CD1c-positive myeloid dendritic cell (primary cell): ENCODE data around the gene PIM2.

Experiments
- DNase-seq: peaks from one replicate; pipeline ENCODE4 v3.0.0-alpha.2; 2016; ENCODE audit errors: extremely low spot score

The PIM2 gene

DNA sequence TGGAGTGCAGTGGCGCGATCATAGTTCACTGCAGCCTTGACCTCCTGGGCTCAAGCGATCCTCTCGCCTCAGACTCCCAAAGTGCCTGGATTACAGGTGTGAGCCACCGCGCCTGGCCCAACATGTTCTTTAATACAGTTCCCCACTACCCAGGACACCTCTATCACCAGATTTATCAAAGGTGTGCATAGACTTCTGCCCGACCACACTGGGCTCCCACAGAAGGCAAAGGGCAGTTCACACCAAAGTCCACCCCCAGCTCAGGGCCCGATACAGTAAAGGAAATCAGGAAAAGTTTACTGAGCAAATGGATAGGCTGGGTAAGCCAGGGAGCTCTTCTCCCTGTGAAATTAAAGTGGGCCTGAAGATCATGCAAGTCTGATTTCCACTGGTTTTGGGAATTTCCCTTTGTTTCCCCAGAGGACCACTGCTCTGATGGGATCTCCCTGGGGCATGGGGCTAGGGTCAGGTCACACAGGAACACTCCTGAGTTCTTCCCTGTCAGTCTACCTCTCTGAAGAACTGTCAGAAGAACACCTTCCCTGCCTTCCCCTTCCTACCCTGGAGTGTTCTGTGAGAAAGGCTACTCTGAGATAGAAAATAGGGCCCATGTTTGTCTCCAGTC lies 17.7 kb upstream of the PIM2 start:
- DNase-seq: no peak

DNA sequence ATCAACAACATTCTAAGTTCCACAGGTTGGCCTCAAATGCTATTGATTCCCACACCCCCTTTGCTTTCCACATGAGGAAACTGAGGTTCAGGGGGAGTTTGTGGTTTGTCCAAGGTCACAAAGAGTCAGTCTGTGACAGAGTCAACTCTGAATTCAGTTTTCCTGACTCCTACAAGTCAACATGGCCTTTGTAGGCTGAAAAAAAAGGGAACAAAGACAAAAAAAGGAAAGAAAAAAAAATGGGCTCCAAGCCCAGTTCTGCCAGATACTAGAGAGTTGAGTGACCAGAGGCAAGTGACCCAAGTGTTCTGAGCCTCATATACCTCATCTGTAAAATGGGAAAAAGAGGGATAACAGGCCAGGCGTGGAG lies 16.5 kb upstream of the PIM2 start:
- peak; percentile 44 for DNase-seq

DNA sequence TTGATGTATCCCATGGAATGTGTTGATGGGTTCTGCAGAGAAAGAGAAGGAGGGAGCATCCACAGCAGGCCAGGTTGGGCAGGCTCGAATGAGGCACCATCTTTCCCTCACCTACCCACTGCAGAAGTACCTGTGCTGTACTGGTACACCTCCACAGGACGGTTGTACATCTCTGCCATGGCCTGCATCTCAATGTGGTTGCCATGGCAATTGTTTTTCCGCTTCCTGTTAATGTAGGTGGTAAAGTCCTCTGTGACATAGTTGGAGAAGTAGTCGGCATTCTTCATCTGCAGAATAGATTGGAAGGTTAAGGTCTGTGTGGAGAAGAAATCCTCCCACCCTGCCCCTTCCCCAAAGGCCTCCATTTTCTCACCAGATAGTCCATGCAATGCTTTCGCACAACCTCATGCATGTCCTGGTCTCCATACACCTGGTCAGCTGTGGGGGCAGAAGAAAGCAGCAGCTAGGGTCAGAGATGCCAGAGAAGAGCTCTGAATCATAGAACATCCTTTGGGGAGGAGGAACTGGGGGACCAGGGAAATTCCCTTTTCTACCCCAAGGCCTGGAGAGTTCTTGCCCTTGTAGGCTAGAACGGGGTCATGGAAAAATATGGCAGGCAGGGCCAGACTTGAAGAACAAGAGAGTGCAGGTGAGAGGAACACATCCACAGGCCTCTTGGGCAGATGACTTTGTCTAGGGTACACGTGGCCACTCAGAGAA lies 15.9 kb upstream of the PIM2 start:
- peak; percentile 28 for DNase-seq

DNA sequence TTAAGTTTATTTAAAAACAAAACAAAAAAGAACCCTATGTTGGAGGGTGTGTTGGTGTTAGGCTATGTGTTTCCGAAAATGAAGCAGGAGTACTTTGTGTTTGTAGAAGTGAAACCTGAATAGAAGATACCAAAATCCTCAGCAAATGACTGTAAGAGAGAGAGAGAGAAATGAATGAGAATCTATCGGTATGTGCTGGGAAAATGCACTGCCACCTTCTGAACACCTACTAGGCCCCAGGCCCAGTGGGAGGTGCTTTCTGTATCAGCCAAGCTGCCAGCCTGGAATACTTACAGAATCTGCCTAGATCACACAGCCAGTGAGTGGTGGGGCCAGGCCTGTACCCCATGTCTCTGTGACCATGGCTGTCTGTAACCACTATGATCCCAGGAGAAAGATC lies 14.9 kb upstream of the PIM2 start:
- no peak for DNase-seq

DNA sequence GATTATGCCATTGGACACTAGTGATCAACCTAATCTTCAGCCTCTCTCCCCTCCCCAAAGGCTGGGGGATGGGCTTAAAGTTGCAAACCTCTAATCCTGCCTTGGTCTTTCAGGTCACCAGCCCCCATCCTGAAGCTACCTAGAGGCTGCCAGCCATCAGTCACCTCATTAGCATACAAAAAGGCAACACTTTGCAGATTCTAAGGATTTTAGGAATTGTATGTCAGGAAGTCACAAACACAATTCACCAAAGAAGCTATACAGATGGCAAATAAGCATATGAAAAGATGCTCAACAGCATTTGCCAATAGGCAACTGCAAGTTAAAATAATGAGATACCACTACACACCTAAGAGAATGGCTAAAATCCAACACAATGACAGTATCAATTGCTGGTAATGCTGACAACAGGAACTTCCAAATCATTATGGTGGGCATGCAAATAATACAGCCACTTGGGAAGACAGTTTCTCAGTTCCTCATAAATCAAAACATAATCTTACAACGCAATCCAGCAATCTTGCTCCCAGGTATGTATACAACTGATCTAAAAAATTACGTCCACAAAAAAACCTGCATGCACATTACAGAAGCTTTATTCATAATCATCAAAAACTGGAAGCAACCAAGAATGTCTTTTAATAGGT lies 9.0 kb upstream of the PIM2 start:
- no peak for DNase-seq

DNA sequence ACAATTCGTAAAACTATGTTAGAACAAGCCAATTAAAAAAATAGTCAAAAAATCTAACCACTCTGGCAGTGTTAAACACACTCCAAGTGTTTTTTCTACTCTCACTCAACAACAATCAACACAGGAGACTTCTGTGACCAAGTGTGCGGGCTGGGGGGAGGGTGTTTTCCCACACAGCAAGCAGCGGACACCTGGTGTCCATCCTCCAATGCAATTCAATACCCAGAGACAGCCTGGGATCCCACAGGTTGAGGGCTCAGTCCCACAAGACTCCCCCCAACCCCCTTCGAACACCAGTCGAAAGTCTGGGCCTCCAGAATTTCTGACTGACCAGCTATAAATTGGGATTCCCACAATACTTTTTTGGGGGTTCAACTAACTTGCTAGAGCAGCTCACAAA lies 8.3 kb upstream of the PIM2 start:
- DNase-seq: no peak

DNA sequence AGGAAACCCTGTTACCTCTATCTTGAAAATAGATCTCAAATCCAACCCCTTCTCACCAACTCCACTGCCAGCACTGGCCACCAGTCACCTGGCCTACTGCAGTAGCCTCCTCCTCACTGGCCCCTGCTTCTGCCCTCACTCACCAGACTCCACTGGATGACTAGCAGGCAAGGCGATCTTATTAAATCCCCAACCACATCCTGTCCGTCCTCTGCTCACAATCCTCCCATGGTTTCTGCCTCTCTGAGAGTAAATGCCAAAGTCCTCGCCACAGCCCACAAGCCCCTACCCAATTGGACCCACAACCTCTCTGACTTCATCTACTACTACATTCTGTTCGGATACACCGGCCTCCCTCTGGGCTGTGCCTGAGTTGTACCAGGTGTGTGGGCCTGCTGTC lies 5.4 kb upstream of the PIM2 start:
- no peak for DNase-seq

DNA sequence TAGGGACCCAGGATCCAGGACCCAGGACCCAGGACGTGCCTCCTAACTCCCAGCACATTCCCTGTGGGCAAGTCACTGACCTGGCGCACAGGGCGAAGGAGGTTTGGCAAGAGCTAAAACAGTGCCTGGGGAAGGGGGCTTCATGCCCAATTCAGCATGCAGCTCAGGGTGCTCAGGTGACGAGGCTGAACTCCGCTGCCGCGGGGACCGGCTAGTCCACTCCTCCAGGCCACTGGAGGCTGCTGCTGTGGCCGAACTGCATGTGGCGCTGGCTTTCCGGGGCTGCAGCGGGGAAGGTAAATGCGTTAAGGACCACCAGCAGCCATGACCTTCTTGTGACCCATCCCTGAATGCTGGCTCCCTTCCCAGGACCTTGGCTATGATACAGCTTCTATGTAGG lies 4.9 kb upstream of the PIM2 start:
- DNase-seq: no peak

DNA sequence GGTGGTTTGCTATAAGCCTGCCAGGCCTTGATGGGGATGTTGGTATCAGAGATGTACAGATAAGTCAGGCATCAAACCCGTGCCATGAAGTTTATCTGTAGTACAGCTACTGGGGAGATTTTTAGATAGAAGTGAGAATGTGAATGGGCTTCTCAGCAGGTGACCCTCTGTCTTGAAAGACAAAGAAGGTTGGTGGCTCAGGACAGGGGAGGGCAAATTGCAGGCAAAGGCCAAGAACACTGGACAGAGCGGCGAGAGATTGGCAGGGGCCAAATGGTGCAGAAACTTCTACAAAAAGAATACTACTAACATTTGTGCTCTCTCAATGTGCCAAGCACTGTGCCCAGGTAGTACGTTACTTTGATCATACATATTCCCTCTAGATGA lies 1.9 kb upstream of the PIM2 start:
- DNase-seq: no peak

DNA sequence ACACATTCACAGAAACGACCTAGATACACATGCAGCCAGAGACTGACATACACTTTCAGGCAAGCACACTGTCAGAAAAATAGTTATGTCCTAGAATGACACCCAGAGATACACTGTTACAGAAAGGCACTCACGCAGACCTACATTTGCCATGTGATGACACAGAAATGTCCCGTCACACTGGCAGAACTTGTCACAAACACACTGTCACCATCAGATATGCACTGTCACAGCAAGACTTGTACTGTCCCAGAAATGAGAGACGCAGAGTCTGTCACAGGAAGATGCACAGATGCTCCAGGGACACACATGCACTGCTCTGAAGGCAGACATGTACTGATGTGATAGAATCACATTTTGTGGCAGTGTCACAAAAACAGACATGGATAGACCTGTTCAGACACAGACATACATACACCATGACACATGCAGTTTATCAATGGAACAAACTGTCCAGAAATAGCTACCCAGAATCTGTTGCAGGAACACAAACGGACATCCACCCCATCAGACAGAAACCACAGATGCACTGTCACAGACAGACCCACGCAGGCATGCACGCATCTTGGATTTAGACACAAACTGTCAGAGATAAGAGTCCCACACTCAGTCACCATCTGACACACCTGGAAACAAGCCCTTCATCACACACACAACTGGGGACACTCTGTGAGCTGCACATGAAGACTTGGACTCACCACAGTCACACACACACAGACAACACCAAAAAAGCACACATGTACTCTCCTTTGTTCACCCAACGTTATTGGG lies 1.3 kb upstream of the PIM2 start:
- no peak for DNase-seq

DNA sequence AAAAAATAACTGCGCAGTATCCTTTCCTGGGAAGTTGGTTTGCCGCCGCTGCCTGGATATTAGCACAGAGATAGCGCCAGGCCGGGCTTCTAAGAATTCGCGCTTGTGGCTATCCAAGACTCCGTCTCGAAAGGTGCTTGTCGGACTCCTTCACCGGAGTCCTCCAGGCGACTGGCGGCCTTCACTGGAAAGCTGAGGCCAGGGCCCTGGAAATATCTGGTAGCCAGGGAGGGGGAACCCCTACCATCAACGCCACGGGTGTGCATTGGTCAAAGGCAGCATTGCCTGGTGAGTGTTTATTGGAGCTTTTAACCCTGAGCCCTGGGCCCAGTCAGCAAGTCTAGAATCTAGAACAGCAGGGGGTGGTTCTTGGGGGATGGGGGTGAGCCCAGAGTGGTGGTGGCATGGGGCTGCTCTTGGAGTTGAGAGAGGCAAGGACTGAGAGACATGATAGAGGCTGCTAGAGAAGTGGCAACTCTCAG lies 577 bp upstream of the PIM2 start:
- no peak for DNase-seq

DNA sequence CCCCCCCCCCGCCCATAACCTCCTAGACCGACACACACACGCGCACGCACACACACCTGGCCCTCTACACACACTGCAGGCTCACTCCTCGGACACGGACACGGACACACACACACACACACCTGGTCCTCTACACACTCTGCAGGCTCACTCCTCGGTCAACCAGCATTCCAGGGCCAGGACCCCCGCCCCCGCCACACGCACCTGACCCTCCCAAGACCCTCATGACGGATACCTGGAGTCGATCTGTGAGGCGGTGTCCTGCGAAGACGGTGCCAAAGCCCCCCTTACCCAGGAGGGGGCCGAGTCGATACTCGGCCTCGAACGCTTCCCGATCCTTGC lies 552 bp downstream of the PIM2 start:
- no peak for DNase-seq

DNA sequence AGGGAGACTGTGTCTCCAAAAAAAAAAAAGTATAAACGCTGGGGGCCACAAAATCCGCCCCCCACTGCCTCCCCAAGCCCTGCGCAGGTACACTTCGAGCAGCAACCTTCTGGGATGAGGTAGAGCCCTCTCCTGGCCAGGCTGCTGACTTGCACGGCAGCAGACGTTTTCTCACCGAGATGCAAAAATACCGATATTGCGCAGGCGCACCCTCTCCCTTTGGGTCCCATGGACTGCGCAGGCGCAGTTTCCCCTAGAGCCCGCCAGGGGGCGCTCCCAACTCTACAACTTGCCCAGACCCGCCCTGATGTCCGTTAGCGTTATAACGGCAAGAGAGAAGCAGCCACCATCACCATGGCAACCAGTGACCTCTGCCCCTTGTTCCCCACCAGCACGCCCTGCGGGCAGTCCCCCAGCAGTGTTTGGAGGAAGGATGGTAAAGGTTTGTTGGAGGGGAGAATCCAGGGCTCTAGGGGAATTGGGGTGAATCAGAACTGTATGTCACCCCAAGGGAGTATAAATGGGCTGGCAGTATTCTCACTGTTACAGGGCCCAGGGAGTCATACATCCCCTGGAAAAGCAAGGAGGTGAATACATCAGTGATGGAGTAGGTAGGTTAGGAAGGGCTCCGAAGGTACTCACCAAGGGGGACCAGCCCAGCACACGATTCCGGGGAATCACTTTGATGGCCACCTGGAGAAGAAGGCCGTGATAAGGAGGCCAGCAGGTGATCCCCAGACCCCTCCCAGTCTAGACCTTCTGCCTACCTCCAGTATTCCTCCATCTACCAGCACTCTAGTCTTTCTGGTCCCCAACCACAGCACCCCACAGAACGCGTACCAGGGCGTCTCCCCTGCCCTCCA lies 1.5 kb downstream of the PIM2 start:
- DNase-seq: peak; percentile 94

DNA sequence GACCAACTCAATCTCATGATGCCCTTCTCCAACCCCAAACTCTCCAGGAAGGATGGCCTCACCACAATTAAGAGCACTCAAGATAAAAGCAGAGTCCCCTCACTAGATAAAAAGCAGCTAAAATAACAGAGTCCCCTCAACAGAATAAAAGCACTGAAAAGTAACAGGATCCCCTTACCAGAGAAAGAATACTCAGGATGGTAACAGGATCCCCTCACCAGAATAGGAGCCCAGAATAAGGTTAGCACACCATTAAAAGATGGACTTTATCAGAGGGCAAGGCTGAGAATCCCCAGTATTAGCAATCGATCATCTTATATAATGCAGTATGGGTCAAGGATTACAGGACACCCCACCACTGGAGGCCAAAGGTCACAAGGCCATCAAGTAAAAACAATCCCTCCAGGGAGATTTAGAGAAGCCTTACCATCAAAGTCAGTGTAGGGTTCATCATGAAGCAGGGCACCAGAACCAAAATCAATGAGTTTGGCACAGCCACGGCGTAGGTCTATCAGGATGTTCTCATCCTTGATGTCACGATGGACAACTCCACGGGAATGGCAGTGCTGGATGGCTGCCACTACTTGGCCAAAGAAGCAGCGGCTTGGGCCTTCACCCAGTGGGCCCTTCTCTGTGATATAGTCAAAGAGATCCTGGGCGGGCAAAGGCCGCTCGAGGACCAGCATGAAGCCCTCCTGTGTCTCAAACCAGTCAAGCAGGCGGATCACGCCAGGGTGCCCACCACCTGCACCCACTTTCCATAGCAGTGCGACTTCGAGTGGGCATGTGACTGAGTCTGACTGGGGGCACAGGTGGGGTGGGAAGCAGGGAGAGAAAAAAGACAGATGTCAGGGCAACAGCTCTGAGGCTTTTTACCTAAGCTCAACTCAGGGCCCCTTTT lies 4.0 kb downstream of the PIM2 start:
- DNase-seq: no peak

DNA sequence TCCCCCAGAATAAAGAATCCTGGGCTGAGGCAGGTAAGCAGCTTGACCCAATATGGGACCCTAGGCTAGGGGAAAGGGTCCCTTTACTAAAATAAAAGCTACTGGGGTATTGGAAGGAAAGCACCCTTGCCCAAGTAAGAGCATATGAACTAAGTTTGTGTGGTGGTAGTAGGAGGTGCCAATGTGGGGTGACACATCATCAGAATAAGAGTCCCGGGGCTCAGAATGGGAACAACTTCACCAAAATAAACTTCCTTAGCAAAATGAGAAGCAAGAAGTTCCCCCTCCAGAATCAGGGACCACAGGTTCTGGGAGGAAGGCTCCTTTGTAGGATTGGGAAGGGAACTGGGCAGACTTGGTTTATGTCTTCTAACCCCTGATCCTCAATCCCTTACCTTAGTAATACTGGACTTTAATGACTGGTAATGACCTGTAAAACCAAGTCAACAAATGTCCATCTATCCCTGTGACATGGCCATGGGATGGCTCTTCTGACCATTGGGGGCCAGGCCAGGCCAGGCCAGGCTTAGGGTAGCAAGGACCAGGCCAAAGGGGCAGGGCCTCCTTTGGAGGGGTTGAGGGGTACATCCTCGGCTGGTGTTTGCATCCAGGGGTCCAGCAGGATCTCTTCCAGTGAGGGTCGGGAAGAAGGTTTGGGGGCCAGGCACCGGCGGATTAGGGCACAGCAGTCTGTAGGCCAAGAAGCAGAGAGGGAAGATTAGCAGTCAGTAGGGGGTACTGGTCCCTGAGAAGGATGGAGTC lies 5.0 kb downstream of the PIM2 start:
- DNase-seq: peak; percentile 51

DNA sequence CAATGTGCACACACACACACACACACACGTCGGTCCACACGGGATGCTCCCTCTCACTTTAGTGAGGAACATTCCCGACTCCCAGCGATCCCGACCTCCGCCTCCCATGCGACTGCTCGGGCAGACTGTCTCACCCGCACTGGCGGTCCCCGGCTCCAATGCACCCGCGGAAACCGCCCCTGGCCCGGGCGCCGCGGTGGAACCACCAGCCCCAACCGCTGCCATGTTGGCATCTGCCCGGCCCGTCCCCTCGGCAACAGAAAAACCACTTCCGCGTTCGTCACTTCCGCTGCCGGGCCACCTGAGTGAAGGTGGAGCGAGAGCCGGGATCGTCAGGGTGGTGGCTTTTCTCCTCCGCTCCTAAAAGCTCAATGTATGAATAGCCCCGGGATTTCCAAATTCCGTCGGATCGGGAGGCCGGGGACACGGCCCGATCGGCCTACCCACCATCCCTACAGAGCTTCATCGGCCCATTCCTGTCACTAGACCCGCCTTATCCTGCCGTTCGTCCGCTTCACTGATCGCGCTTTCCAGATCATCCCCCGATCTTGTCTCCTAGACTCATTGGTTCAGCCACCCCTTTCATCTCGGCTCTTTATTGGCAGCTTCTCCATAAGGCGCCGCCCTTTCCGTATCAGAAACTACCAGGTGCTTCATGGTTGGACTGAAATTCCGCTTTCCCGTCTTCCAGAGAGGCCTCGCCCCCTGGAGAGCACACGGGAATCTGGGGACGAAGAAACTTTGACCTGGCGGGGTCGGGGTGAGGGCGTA lies 7.2 kb downstream of the PIM2 start, which contains the start of gene SLC35A2:
Gene SLC35A2 (minus strand): TSS at position 235 of the 771 bp plus-strand sequence. CDS start 10 bp downstream, at position 225.
- DNase-seq: peak; percentile 83

DNA sequence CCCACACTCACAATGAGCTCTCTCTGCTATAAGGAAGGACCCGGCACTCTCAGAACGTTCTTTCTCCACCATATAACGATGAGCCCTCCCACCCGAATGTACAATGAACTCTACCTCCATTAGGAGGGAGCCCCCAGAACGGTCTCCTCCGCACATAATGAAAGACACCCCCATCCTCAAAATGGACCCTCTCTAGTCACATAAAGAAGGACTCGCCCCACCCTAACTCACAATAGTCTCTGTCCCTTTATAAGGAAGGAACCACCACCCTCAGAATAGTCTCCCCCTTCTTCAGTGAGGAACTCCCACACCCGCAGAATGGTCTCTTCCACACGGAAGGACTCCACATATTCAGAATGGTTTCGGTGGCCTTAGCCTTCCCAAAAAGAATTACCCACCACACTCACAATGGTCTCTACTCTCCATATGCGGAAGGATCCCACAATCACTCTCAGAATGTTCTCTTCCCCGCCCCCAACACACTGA lies 7.9 kb downstream of the PIM2 start:
- peak; percentile 66 for DNase-seq

DNA sequence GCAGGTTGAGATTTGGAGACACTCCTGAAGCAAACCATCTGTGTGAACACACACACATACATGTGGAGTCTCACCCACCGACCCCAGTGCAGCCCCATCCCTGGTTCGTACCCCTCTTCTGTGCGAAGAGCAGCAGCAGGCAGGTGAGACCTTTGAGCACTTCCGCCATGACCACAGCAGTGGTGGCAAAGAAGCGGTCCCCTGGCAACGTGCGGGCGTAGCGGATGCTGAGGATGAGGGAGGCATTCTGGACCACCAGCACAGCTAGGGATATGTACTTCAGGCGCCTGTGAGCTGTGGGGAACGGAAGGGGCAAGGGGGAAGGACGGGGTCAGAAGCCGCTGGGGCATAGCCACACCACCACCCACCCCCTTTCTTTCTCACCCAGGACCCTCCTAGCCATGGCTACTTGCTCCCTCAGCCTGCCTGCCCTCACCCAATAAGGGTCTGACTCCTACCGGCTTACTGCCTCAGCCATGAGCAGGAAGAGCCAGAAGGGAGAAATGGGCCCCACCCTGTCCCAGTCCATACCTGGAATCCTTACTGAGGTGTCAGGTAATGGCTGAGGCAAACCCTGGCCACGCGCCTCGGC lies 9.0 kb downstream of the PIM2 start:
- no peak for DNase-seq
